GM20000 (cell line): Measurements from ENCODE around the gene VAT1L.
A peak's percentile ranks its signal among the peaks of the same experiment; 100 is the strongest.

Source experiments
- DNase-seq: peaks from one replicate; pipeline ENCODE4 v3.0.0; 2012; ENCODE audit warnings: low spot score
- CTCF ChIP-seq: IDR thresholded peaks from 2 replicates; pipeline ENCODE4 v1.5.1; 2012; ENCODE audit warnings: mild to moderate bottlenecking, control low read depth; ENCODE audit errors: extremely low read depth, missing control alignments

VAT1L gene

GRCh38 chr16:78002915-78003538 is 214.7 kb downstream of the VAT1L start:
- TF ChIP-seq CTCF = peak; percentile 73
- peak; percentile 79 for DNase-seq

GRCh38 chr16:78004517-78004916 is 216.2 kb downstream of the VAT1L start:
- no peak for TF ChIP-seq CTCF

DNA sequence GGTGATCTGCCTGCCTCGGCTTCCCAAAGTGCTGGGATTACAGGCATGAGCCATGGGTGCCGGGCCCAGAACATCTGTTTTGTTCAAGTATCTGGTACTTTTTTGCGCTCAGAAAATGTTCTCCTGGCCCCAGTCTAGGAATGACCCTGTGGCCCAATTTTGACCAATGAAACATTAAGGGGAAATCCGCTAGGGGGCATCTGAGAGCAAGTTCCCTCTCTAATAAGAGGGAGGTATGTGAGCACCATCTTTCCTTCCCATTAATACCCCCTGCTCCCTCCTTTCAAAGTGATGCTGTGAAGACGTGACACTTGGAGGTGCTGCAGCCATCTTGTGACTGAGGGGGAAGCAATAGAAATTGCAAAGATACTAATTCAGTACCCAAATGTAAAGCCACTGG is 217.5 kb downstream of the VAT1L start:
- peak; percentile 7 for TF ChIP-seq CTCF
- DNase-seq = peak; percentile 16

More at GRCh38 chr16:78004517-78004916, 216.2 kb downstream of the VAT1L start:
- DNase-seq = no peak

- no peak for DNase-seq
- TF ChIP-seq CTCF = no peak
Observed at GRCh38 chr16:78007121-78007520, 218.8 kb downstream of the VAT1L start.

DNA sequence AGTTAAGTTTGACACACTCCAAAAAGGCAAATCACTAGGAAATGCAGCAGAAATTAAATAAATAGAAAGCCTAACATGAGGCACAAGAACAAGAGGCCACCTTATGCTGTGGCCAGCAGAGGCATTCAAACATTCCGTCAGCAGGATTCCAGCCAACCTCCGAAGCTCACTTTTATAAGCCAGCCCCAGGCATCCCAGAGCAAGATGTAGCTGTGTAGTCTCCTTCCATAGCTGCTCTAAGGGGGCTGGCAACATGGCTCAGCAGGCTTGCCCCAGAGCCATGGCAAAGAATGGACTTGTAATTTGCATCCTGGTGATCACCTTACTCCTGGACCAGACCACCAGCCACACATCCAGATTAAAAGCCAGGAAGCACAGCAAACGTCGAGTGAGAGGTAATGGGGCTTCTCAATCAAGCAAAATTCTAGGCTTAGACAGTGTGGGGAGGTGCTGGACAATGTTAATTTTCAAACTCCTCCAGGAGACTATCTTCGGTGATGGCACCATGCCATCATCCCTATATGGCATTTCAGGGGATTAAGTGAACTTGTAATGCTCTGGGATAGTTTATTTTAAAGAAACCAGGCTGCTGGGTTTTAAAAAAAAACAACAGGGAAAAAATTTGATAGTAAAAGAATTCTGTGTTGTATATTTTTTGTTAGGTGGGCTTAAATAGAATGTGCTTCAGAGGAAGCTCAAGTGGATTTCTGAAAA is 234.1 kb downstream of the VAT1L start, which contains the start of gene CLEC3A:
Gene CLEC3A, plus strand, starts transcription at position 202 of the 714 bp plus-strand sequence. Its CDS starts 79 bp downstream, at position 281.
- no peak for DNase-seq
- TF ChIP-seq CTCF = no peak

GRCh38 chr16:78024159-78024558 is 235.8 kb downstream of the VAT1L start:
- no peak for DNase-seq
- TF ChIP-seq CTCF = no peak

DNA sequence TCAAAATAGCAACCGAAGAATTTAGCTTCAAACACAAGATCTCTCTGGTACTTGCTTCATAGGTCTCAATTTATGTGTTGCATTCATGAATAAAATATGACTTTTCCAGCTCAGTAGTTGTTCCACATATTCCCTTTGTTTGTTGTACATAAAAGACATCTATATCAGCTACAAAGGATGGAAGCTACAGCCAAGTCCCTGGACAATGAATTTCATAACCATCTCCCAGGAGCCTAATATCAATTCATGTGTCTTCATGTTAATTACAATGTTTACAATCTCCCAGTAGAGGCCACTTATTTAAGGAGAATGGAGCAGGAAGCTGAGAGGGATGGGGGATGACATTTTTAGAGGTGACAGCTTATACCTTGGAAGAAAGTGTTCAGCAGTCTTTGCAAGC is 237.3 kb downstream of the VAT1L start:
- TF ChIP-seq CTCF = no peak
- DNase-seq = no peak
